Measurements from ENCODE around the gene KATNB1.
"Not testable (repeated sequence)": the region's sequence is repeated elsewhere in the genome, so short reads cannot be mapped to it uniquely, and the experiment has no call there.

Gene KATNB1

DNA sequence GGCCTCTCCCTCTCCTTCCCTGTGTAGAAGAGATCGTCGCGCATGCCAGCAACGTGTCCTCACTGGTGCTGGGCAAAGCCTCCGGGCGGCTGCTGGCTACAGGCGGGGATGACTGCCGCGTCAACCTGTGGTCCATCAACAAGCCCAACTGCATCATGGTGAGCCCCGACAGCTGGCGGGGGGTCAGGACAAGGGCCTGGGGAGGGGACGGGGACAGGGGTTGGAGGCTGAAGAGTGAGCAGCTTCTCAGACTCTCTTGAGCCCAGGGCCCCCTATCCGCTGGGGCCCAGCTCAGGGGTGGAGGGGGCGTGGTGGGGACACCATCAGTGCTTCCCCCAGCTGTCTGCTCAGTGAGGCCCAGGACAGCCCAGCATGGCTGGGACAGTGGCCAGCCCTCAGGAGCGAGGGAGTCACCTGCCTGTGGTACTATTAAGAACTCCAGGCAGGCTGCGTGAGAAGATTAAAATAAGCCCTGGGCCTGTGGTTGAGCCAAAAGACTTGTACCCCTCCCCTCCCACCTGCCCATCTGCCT, 6.2 kb downstream of the KATNB1 start:
- DNase-seq (ENCODE audit: low read depth in 2 of 3, low spot score in 2 of 3), result no peak

GRCh38 chr16:57742543-57742942, 7.0 kb downstream of the KATNB1 start:
- DNase-seq (ENCODE audit: low read depth in 2 of 3, low spot score in 2 of 3), result no peak

GRCh38 chr16:57743458-57743857, 7.9 kb downstream of the KATNB1 start:
- no peak for DNase-seq (ENCODE audit: low read depth in 2 of 3, low spot score in 2 of 3)

GRCh38 chr16:57743886-57744641, 8.5 kb downstream of the KATNB1 start:
- no peak for DNase-seq (ENCODE audit: low read depth in 2 of 3, low spot score in 2 of 3)

- DNase-seq (ENCODE audit: low read depth in 2 of 3, low spot score in 2 of 3), result no peak
These were observed 9.0 kb downstream of the KATNB1 start for GRCh38 chr16:57744642-57744903.

DNA sequence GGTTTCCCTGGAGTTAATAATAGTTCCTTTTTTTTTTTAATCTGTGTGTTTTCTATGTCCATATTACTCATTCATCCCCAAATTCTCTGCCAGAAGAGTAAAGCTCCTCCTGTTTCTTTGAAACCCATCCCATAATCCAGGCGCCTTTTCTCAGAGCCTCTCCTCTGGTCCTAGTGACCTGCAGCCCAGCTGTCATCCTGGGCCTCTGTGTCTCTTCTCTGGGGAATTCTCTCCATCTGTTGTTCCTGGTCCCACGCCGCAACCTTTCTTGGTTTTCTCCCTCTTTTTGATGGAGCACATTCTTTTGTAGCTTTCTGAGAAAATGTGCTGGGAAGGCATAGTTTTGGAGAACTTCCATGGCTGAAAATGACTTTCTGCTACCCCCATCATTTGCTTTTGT, 10.2 kb downstream of the KATNB1 start:
- DNase-seq (ENCODE audit: low read depth in 2 of 3, low spot score in 2 of 3), result no peak

DNA sequence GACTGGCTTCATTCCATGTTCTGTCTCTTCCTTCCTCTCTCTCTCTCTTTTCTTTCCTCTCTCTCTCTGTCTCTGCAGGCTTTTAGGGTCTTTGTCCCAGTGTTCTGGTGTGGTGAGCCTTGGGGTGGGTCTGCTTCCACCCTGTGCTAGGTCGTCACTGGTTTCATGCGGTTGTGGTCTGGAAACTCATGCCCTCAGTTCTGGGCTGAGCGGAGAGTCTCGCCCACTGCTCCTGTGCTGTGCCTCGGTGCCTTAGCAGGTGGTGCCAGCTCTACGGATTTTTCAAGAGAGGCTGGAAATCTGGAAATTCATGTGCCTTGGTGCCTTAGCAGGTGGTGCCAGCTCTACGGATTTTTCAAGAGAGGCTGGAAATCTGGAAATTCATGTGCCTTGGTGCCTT, 10.7 kb downstream of the KATNB1 start:
- not testable (repeated sequence) for DNase-seq (ENCODE audit: low read depth in 2 of 3, low spot score in 2 of 3)

DNA sequence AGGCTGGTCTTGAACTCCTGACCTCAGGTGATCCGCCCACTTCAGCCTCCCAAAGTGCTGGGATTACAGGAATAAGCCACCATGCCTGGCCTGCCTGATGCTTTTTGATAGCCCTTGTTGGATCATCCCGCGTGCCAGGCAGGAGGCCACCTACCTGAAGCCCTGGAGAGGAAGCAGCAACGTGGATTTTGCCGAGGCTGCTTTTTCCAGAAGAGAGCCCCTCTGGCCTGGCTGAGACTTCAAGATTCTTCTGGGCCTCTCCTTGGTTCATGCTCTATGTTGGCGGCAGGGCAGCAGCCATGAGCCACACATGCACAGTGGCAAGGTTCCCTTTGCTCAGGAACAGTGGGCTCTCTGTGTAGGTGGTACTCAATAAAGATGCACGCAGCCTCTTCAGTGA, 11.5 kb downstream of the KATNB1 start:
- no peak for DNase-seq (ENCODE audit: low read depth in 2 of 3, low spot score in 2 of 3)

- DNase-seq (ENCODE audit: low read depth in 2 of 3, low spot score in 2 of 3), result no peak
These were observed 11.9 kb downstream of the KATNB1 start for GRCh38 chr16:57747496-57747895.

DNA sequence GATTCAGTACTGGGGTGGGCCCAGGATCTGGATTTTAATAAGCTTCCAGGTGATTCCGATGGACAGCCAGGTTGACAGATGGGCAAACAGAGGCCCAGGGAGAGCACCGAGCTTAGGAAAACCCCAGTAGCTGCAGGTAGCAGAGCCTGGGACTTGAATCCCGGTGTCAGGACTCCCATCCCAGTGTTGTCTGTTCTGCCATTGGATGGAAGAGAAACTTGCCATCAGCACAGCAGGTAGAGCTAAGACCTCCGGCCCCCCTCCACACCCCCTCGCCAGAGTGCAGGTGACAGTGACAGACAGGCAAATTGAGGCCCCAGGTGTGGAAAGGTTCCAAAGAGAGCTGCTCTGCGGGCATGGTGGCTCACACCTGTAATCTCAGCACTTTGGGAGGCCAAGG, 12.4 kb downstream of the KATNB1 start:
- DNase-seq (ENCODE audit: low read depth in 2 of 3, low spot score in 2 of 3), result no peak

- DNase-seq (ENCODE audit: low read depth in 2 of 3, low spot score in 2 of 3), result no peak
These were observed 13.0 kb downstream of the KATNB1 start for GRCh38 chr16:57748596-57748995.

GRCh38 chr16:57749101-57749692, 13.6 kb downstream of the KATNB1 start:
- no peak for DNase-seq (ENCODE audit: low read depth in 2 of 3, low spot score in 2 of 3)

DNA sequence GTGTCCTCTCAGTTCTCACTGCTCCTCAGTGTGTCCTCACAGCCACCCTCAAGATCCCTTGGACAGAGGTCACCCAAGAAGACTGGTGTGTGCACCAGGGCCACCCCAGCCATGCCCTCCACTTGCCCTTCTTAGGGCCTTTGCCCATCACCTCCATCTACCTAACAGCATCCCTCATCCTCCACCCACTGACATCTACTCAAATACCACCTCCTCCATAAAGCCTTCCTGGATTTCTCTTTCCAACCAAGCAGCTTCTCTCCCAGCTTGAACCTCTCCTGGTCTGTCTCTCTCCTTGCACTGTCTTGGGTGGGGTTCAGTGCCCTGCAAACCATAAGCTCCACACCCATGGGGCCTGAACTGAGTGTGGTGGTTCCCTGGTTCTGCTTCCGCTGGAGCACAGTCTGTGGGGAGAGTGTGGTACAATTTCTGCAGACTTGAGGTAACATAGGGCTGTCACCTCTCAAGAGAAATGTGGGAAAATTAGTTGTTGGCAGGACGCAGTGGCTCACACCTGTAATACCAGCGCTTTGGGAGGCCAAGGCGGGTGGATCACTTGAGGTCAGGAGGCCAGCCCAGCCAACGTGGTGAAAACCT, 14.4 kb downstream of the KATNB1 start:
- DNase-seq (ENCODE audit: low read depth in 2 of 3, low spot score in 2 of 3), result no peak

GRCh38 chr16:57750796-57751538, 15.4 kb downstream of the KATNB1 start:
- no peak for DNase-seq (ENCODE audit: low read depth in 2 of 3, low spot score in 2 of 3)

GRCh38 chr16:57751539-57752202, 16.1 kb downstream of the KATNB1 start:
- no peak for DNase-seq (ENCODE audit: low read depth in 2 of 3, low spot score in 2 of 3)

- DNase-seq (ENCODE audit: low read depth in 2 of 3, low spot score in 2 of 3), result no peak
These were observed 16.6 kb downstream of the KATNB1 start for GRCh38 chr16:57752203-57752580.

GRCh38 chr16:57752581-57753447, 17.2 kb downstream of the KATNB1 start:
- no peak for DNase-seq (ENCODE audit: low read depth in 2 of 3, low spot score in 2 of 3)

DNA sequence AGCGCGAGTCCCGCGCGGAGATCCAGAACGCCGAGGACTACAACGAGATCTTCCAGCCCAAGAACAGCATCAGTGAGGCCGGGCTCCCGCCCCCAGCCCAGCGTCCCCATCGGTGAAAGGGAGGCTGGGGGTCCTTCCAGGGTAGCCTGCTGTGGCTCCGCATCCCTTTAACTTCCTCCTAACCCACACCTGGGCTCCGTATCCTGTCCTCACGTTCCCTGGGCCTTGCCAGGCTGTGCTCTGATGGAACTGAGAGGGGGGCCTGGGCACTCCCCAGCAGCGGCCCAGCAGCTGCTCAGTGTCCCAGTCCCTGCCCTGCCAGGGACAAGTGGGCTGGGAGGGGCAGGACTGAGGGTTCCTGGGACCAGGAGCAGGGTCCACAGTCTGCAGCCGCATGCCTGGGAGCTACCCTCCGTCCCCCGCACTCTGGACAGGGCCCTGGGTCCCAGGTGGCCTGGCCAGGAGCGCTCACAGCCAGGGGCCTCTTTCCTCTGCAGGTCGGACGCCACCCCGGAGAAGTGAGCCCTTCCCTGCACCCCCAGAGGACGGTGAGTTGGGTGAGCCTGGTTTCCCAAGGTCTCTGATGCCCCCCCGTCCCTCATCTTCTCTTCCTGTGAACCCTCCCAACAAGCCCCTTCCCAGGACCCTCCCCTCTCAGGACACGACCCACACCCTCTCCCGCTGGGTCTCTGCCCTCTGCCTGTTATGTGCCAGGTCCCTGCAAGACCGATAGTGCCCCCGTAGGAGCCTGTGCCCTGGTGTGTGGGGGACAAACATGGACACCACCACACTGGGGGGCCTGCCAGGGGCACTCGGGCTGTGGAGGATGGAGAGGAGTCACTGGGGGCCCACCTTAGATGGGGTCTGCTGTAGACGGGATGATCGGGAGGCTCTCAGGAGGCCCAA, 18.1 kb downstream of the KATNB1 start:
- no peak for DNase-seq (ENCODE audit: low read depth in 2 of 3, low spot score in 2 of 3)

DNA sequence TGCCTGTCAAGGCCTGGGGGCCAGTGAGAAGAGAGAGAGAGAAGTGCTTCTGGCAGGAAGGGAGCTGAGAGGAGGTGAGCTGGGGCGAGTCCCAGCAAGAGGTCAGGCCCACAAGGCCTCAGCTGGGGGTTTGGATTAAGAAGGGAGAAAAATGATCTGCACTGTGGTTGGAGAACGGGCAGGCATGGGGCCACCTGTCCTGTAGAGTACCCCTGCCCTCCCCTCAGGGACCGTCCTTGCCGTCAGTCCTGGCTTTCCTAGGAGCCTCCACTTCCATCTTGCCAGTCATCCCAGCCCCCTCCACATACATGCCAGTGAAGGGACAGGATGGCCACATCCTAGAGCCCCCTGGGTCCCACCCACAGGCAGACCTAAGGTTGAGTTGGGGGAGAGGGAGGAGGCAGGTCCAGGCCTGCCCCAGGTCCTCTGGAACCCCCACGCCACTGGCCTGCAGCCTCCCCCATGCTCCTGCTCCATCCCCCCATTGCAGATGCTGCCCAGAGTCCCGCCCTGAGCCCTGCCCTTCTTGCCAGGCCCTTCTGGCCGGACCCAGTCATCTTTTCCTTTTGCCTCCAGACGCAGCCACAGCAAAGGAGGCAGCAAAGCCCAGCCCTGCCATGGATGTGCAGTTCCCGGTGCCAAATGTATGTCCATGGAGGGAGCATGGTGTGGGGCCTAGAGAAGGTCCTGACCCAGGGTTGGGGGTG, 18.9 kb downstream of the KATNB1 start:
- no peak for DNase-seq (ENCODE audit: low read depth in 2 of 3, low spot score in 2 of 3)
